Gastroesophageal sphincter (tissue), 4 donors: ENCODE measurements around the gene TTLL13. TPM values are rescaled to one million over a fixed set of nuclear protein-coding genes. Genes with fewer than 3 reads are reported as not detected.

Experiments used
- ATAC-seq: fragments of 150-250 bp; one replicate; pipeline ENCODE4 v1.9.1; 2016; ENCODE audit warnings: mild to moderate bottlenecking, moderate library complexity
- H3K27ac ChIP-seq, 4 donors: fragments of 200-600 bp; sonication (generic) in 3 of 4; 1 replicate in 3 of 4; 2 replicates in 1 of 4; pipeline ENCODE4 v1.5.1; 2016 to 2019
- H3K27me3 ChIP-seq: fragments of 200-600 bp; sonication (generic); one replicate; pipeline ENCODE4 v1.5.1; 2019
- H3K36me3 ChIP-seq, 2 donors: fragments of 200-600 bp; sonication (generic); one replicate each; pipeline ENCODE4 v1.5.1; 2019; ENCODE audit warnings: control low read depth in 1 of 2
- H3K4me1 ChIP-seq, 3 donors: fragments of 200-600 bp; sonication (generic); 1 replicate in 2 of 3; 2 replicates in 1 of 3; pipeline ENCODE4 v1.5.1; 2016 to 2019; ENCODE audit warnings: control low read depth in 2 of 3
- H3K4me3 ChIP-seq, 2 donors: fragments of 200-600 bp; sonication (generic); one replicate each; pipeline ENCODE4 v1.5.1; 2019; ENCODE audit warnings: mild to moderate bottlenecking in 1 of 2, moderate library complexity in 1 of 2
- H3K9me3 ChIP-seq, 3 donors: fragments of 200-600 bp; sonication (generic); one replicate each; pipeline ENCODE4 v1.5.1; 2017 to 2019; ENCODE audit warnings: control low read depth in 2 of 3
- EP300 ChIP-seq: sonication (generic); formaldehyde crosslinking; IDR thresholded peaks from one replicate; pipeline ENCODE4 v1.6.1; 2017; ENCODE audit warnings: antibody characterized with exemption, mild to moderate bottlenecking
- POLR2A ChIP-seq, 2 donors: fragments of 450-650 bp; IDR thresholded peaks; one replicate each; pipeline ENCODE4 v1.6.1; 2017; ENCODE audit warnings: antibody characterized with exemption in 2 of 2, mild to moderate bottlenecking in 2 of 2, moderate library complexity in 1 of 2
- POLR2AphosphoS5 ChIP-seq: sonication (generic); formaldehyde crosslinking; IDR thresholded peaks from one replicate; pipeline ENCODE4 v1.6.1; 2017; ENCODE audit warnings: antibody characterized with exemption
- WGBS, 2 donors: methylation state at CpG; one replicate each; pipeline ENCODE4 v1.1.5; 2018; ENCODE audit warnings: low coverage in 1 of 2; 5-methylcytosine and 5-hydroxymethylcytosine counted together
- total RNA-seq, 4 donors: library from RNA; depleted of rRNA; stranded (reverse); fragments of >200 nt; gene quantifications; one replicate each; pipeline ENCODE4 v1.1.0, GENCODE V29; 2016
- TF ChIP-seq, protein P1 (sequence below), 4 experiments: fragments of 200-600 bp in 2 of 4; fragments of 450-650 bp in 2 of 4; sonication (generic) in 1 of 4; IDR thresholded peaks; one replicate each; pipeline ENCODE4 v1.5.1; 2017 to 2019; ENCODE audit warnings: antibody characterized with exemption in 4 of 4, mild to moderate bottlenecking in 2 of 4, moderate library complexity in 2 of 4

TTLL13 gene
- total RNA-seq, 4 donors from 2014 or later = 0.54 TPM; not detected in 3

DNA sequence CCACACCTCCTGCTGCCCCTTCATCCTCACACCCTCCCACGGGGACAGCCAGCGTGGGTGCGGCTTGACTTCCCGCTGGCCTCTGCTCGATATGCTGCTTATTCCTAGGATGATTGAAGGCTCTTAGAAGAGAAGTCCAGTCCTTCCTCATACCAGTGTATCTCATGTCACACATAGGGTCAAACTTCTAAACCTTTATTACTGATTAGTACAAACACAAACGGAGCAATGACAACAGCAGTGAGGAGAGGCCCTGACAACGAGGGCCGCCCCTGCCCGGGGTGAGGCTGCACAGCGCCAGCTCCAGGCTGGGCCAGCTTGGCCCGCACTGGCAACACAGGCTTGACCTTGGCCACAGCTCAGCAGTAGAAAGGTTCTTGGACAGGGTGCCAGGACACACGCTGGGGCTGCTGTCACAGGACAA, 19.3 kb upstream of the TTLL13 start:
- no peak for ATAC-seq
- TF ChIP-seq, protein P1, sequence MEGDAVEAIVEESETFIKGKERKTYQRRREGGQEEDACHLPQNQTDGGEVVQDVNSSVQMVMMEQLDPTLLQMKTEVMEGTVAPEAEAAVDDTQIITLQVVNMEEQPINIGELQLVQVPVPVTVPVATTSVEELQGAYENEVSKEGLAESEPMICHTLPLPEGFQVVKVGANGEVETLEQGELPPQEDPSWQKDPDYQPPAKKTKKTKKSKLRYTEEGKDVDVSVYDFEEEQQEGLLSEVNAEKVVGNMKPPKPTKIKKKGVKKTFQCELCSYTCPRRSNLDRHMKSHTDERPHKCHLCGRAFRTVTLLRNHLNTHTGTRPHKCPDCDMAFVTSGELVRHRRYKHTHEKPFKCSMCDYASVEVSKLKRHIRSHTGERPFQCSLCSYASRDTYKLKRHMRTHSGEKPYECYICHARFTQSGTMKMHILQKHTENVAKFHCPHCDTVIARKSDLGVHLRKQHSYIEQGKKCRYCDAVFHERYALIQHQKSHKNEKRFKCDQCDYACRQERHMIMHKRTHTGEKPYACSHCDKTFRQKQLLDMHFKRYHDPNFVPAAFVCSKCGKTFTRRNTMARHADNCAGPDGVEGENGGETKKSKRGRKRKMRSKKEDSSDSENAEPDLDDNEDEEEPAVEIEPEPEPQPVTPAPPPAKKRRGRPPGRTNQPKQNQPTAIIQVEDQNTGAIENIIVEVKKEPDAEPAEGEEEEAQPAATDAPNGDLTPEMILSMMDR (IDR thresholded peaks at IDR 0.05) = no peak
- TF ChIP-seq POLR2AphosphoS5 = peak; percentile 28
- Histone ChIP-seq H3K9me3 (no peaks in the 10 kb centered on the region), H3K27ac (peak overlapping the region in 3 of 4 donors; percentile 59 to 69 (median 66)), H3K4me1 (peaks cover 0 to 77% (median 36%) of the 10 kb centered on the region in 3 donors), H3K27me3 (no peaks in the 10 kb centered on the region), H3K4me3 (no peak overlapping the region), H3K36me3 (peaks cover 0 to 64% of the 10 kb centered on the region in 2 donors)
- WGBS, 2 donors = 46% methylated on average over 4 of the region's 12 CpGs; no CpG with 5 or more reads in 1 of the 2 donors

DNA sequence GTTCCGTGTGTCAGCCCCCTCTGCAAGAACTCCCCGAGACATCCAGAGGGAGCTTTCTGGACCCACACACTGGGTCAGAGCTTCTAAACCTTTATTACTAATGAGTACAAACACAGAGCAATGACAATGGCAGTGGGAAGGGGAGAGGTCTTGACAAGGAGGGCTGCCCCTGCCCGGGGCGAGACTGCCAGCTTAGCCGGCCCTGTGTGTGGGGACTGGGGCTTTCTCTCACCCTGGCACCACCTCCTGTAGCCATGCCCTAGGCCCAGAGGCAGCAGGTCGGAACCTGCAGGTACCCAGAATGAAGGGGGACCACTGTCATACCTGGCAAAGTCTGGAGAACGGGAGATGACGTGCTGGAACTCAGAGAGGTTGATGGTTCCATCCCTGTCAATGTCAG, 18.7 kb upstream of the TTLL13 start:
- H3K4me3 ChIP-seq = no peak overlapping the region
- no peaks in the 10 kb centered on the region for H3K9me3 ChIP-seq
- peak overlapping the region in 3 of 4 donors; percentile 59 to 69 (median 66) for H3K27ac ChIP-seq
- H3K27me3 ChIP-seq = no peaks in the 10 kb centered on the region
- no peak for ATAC-seq
- 100% methylated on average over 1 of the region's 8 CpGs; no CpG with 5 or more reads in 1 of the 2 donors for WGBS, 2 donors
- H3K36me3 ChIP-seq = peaks cover 0 to 62% of the 10 kb centered on the region in 2 donors
- TF ChIP-seq POLR2AphosphoS5 (no peak), EP300 (no peak), POLR2A (IDR thresholded peaks at IDR 0.05) (no peak)
- TF ChIP-seq, protein P1 (IDR thresholded peaks at IDR 0.05) = no peak
- H3K4me1 ChIP-seq = peaks cover 0 to 78% (median 36%) of the 10 kb centered on the region in 3 donors

DNA sequence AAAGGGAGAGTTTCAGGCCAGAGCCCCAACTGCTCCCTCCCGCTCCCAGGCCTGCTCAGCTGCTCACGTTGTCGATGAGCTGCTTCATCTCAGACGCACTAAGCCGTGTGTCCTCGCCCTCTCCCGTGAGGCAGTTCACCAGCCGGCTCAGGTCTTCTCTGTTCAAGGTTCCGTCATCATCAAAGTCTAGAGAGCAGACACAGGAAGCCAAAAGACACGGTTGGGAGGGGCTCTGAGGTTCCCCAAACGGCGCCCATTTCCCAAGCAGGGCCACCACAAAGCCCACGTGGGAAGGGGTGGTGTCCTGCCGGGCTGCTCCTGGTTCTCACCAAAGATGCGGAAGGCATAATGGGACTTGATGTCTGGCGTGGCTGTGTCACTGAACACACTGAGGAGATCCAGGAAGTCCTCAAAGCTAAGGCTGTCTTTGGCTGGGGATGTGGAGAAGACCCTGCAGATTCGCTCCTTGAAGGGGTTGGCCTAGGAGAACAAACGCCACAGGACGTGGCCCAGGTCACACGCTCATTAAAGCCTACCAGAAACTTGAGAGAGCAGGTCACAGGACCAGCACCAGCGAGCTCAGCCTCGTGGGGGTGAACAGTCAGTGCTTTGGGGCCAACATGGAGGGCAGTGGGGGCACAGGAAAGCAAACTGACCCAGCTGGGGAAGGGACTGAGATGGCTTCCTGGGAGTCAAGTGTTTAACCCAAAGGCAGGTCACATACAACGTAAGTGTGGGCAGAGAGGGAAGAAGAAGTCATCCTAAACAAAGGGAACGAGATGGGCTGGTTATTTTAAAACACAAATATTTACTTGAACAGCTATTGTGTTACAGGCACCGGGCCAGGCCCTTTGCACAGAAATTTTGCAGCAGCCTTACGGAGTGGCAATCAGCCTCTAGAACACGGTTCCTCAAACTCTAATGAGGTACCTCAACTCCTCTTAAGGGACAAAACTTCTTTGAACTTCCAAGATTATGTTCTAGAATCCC, 18.0 kb upstream of the TTLL13 start:
- Histone ChIP-seq H3K36me3 (peaks cover 0 to 62% of the 10 kb centered on the region in 2 donors), H3K27me3 (no peaks in the 10 kb centered on the region), H3K9me3 (no peaks in the 10 kb centered on the region), H3K4me1 (peaks cover 0 to 80% (median 36%) of the 10 kb centered on the region in 3 donors), H3K4me3 (no peak overlapping the region), H3K27ac (peak overlapping the region in 3 of 4 donors; percentile 59 to 97 (median 66))
- no peak for ATAC-seq
- WGBS, 2 donors = 43 to 69% methylated on average over 5 to 8 of the region's 27 CpGs
- TF ChIP-seq POLR2A (IDR thresholded peaks at IDR 0.05) (no peak), POLR2AphosphoS5 (no peak), EP300 (no peak)
- TF ChIP-seq, protein P1 (IDR thresholded peaks at IDR 0.05) = no peak

DNA sequence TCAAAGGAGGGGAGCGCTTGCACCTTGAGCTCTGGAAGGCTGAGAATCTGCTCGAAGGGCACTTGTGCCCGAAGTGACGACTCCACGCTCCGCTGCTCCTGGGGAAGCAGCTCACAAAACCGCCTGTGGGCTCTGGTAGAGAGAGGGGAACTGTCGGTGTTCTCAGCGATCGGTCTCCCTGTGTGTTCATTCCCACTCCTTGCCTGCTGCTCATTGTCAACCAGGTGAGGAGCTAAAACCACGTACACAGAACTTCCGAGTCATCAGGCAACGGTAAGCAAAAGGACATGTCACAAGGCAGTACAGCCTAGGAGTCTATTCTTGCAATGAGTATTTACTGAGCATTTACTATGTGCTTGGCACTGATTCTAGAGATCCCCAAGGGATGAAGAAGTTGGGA, 17.2 kb upstream of the TTLL13 start:
- no peaks in the 10 kb centered on the region for H3K9me3 ChIP-seq
- H3K36me3 ChIP-seq = peaks cover 0 to 62% of the 10 kb centered on the region in 2 donors
- peak overlapping the region in 3 of 4 donors; percentile 16 to 97 (median 31) for H3K27ac ChIP-seq
- no peak for TF ChIP-seq POLR2A (IDR thresholded peaks at IDR 0.05)
- TF ChIP-seq, protein P1 (IDR thresholded peaks at IDR 0.05) = no peak
- TF ChIP-seq POLR2AphosphoS5 = no peak
- TF ChIP-seq EP300 = no peak
- ATAC-seq = no peak
- peak overlapping the region in 1 of 2 donors; percentile 96 for H3K4me3 ChIP-seq
- H3K27me3 ChIP-seq = no peaks in the 10 kb centered on the region
- H3K4me1 ChIP-seq = peaks cover 0 to 79% (median 36%) of the 10 kb centered on the region in 3 donors
- WGBS, 2 donors = 0 to 100% methylated on average over 1 of the region's 13 CpGs
